ENCODE results near the gene EBI3.

DNA sequence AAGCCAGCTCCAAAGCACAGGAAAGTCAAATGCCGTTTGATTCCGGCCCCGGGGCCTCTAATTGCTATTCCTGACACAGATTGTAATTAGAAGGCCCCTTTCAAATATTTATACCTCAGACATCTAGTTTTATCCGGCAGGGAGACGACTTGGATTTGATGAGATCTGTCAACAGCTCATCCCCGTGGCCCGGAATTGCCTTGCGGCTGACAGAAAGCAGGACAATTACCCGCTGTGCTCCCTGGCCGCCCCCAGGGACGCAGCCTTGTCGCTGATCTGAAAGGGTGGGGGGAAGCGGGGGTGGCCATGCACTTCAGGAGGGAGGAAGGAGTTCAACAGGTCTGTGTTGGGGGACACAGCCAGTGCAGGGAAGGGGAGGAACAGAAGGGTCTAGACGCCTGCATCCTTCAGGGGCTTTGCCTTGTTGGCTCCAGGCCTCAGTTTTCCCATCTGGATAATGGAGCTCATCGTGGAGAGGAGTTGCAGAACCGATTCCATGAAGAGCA, 47.9 kb downstream of the EBI3 start:
- TF ChIP-seq EZH2 (IDR thresholded peaks at IDR 0.05): no peak
- TF ChIP-seq POLR2AphosphoS5 (IDR thresholded peaks at IDR 0.05; ENCODE audit: borderline replicate concordance, low read depth, low read length): no peak
- TF ChIP-seq FOXP2 (optimal IDR thresholded peaks at IDR 0.05; ENCODE audit: control extremely low read depth, extremely low read length, insufficient read depth): no peak

Data from SK-N-MC (cell line).